Tibial artery (tissue), 4 donors: ENCODE data around the gene ZC3H14.

Experiments
- DNase-seq, 2 donors: peaks; one replicate each; pipeline ENCODE4 v3.0.0-alpha.2; 2019
- H3K27ac ChIP-seq, 2 donors: fragments of 200-600 bp; sonication (generic) in 1 of 2; 1 replicate in 1 of 2; 2 replicates in 1 of 2; pipeline ENCODE4 v1.5.1; 2018 to 2019; ENCODE audit warnings: mild to moderate bottlenecking in 1 of 2
- H3K27me3 ChIP-seq, 2 donors: fragments of 200-600 bp; sonication (generic) in 1 of 2; one replicate each; pipeline versions ENCODE4 v1.5.1 to v1.6.0; 2016 to 2019
- H3K36me3 ChIP-seq, 3 donors: fragments of 200-600 bp; sonication (generic) in 2 of 3; one replicate each; pipeline ENCODE4 v1.5.1; 2016 to 2019; ENCODE audit warnings: mild to moderate bottlenecking in 2 of 3
- H3K4me1 ChIP-seq, 4 donors: fragments of 200-600 bp; sonication (generic) in 2 of 4; 1 replicate in 3 of 4; 2 replicates in 1 of 4; pipeline ENCODE4 v1.5.1; 2016 to 2019
- H3K4me3 ChIP-seq, 2 donors: fragments of 200-600 bp; sonication (generic) in 1 of 2; 1 replicate in 1 of 2; 2 replicates in 1 of 2; pipeline ENCODE4 v1.5.1; 2018 to 2019; ENCODE audit warnings: mild to moderate bottlenecking in 2 of 2
- H3K9me3 ChIP-seq, 3 donors: fragments of 200-600 bp; sonication (generic) in 1 of 3; one replicate each; pipeline ENCODE4 v1.5.1; 2016 to 2019
- intact Hi-C: fragments of 100-400 bp; cut with DNase I; formaldehyde crosslinking; loops from one replicate; pipeline ENCODE4 v1.15.0; 2023; ENCODE audit warnings: low total_unique reads
- TF ChIP-seq, protein P1 (sequence below), 2 experiments: fragments of 200-600 bp in 1 of 2; fragments of 450-650 bp in 1 of 2; IDR thresholded peaks; one replicate each; pipeline ENCODE4 v1.5.1; 2017 to 2019; ENCODE audit warnings: antibody characterized with exemption in 2 of 2, mild to moderate bottlenecking in 1 of 2, moderate library complexity in 1 of 2

The ZC3H14 gene

DNA sequence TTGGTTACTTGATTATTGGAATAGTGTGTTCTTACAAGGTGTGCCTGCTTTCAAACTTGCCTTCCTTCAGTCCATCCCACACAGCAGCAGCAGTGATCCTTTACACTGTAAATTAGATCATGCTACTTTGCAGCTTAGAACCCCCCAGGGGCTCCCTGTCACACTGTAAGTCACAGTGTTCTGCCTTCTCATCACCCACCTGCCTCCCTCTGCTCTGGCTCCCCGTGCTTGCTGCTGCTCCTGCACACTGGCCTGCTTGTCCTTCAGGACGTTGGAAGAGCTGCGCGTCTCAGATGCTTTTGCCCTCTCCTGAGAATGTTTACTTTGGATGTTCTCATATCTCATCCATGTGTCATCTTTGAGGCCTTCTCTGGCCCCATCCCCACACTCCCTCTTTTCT is 27.3 kb downstream of the ZC3H14 start:
- H3K4me3 ChIP-seq: no peak overlapping the region
- no peaks in the 10 kb centered on the region for H3K9me3 ChIP-seq
- no peaks in the 10 kb centered on the region for H3K27me3 ChIP-seq
- TF ChIP-seq, protein P1, sequence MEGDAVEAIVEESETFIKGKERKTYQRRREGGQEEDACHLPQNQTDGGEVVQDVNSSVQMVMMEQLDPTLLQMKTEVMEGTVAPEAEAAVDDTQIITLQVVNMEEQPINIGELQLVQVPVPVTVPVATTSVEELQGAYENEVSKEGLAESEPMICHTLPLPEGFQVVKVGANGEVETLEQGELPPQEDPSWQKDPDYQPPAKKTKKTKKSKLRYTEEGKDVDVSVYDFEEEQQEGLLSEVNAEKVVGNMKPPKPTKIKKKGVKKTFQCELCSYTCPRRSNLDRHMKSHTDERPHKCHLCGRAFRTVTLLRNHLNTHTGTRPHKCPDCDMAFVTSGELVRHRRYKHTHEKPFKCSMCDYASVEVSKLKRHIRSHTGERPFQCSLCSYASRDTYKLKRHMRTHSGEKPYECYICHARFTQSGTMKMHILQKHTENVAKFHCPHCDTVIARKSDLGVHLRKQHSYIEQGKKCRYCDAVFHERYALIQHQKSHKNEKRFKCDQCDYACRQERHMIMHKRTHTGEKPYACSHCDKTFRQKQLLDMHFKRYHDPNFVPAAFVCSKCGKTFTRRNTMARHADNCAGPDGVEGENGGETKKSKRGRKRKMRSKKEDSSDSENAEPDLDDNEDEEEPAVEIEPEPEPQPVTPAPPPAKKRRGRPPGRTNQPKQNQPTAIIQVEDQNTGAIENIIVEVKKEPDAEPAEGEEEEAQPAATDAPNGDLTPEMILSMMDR (IDR thresholded peaks at IDR 0.05): no peak
- no peak overlapping the region for H3K27ac ChIP-seq
- no peaks in the 10 kb centered on the region for H3K4me1 ChIP-seq
- intact Hi-C loops: no loop called here
- peaks cover 54 to 76% (median 58%) of the 10 kb centered on the region in 3 donors for H3K36me3 ChIP-seq
- no peak for DNase-seq

DNA sequence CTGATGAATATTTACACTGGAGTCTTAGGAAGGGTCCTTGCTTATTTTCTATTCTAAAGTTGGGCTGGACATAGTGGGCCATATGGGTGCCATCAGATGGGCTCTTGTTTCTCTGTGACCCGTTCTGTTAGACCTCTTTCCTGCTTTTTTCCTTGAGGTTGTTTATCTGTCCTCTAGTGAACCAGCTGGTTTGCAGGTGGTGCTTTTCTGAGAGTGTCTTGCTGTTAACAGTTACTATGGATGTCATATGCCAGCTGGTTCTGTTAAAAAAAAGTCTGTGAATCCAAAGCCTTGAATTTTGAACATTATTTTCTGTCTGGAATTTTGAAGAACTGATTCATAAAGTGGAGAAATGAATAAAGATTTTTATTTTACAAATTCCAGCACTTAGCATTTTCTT is 29.2 kb downstream of the ZC3H14 start:
- no peaks in the 10 kb centered on the region for H3K9me3 ChIP-seq
- intact Hi-C loops: no loop called here
- H3K4me1 ChIP-seq: no peaks in the 10 kb centered on the region
- TF ChIP-seq, protein P1 (IDR thresholded peaks at IDR 0.05): no peak
- DNase-seq: no peak
- peaks cover 42 to 73% (median 59%) of the 10 kb centered on the region in 3 donors for H3K36me3 ChIP-seq
- H3K27me3 ChIP-seq: no peaks in the 10 kb centered on the region
- H3K27ac ChIP-seq: no peak overlapping the region
- H3K4me3 ChIP-seq: no peak overlapping the region

DNA sequence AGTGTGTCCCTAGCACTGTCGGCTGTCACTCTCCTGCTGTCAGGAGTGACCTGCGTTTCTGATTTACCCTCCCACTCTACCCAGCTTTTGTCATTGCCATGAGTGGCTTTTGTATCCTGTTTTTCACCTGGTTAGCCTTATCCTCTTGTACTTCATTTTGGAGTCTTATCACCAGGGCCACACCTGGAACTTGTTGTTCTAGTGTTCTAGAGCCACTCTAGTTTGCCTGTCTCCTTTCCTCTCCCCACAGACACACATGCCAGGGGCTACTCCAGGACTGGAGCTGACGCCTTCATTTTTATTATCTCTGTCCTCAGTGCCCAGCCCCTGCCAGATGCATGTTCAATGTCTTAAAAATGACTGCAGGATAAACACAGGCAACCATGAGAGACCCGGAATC is 34.2 kb downstream of the ZC3H14 start:
- H3K4me3 ChIP-seq: no peak overlapping the region
- H3K27me3 ChIP-seq: no peaks in the 10 kb centered on the region
- peaks cover 64 to 75% (median 71%) of the 10 kb centered on the region in 3 donors for H3K36me3 ChIP-seq
- TF ChIP-seq, protein P1 (IDR thresholded peaks at IDR 0.05): no peak
- no peak for DNase-seq
- H3K27ac ChIP-seq: no peak overlapping the region
- intact Hi-C loops: no loop called here
- H3K4me1 ChIP-seq: no peaks in the 10 kb centered on the region
- no peaks in the 10 kb centered on the region for H3K9me3 ChIP-seq

DNA sequence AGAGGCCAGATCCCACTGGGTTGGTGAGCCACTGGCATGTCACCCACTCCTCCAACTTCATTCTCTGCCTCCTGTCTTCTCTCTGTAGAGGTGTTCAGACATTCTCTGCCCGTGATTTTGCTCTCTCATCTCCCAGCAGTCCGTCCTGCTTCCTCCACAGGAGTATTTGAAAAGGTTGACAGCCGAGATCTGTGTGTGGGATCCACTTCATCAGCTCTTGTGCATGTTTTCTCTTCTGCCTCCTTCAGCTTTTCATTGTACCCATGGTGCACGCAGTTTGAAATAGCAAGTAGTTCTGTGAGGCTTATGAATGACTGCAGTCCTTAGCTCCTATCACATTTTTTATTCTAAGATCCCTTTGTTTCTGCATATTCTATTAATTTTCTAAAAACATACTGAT is 34.8 kb downstream of the ZC3H14 start:
- TF ChIP-seq, protein P1 (IDR thresholded peaks at IDR 0.05): no peak
- intact Hi-C loops: no loop called here
- Histone ChIP-seq H3K36me3 (peaks cover 70 to 77% (median 76%) of the 10 kb centered on the region in 3 donors), H3K27ac (no peak overlapping the region), H3K4me3 (no peak overlapping the region), H3K27me3 (no peaks in the 10 kb centered on the region), H3K9me3 (no peaks in the 10 kb centered on the region), H3K4me1 (no peaks in the 10 kb centered on the region)
- DNase-seq: no peak

DNA sequence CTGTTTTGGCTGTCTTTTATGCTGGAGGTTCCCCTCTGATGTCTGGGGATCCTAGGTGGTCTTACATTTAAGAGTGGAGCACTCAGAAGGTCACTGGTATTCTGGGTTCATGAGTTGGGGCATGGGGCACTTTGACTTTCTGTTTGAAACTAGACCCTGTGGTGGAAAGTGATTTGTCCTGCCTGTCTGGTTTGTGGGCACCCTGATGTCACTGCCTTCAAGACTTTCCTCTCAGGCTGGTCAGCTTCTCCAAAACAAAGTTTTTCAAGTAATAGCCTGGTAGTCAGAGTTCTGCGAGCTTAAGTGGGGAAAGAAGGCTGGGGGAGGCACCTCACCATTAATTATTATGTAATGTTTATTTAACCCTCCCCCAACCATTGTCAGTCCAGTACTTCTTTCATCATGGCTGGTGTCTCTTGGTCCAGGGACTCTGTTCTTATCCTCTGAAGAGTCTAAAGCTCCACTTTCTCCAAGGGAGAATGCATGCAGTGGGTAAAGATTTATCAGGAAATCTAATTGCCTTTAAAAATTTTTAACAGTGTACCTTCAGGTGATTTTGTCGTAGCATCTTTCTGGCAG is 35.3 kb downstream of the ZC3H14 start:
- intact Hi-C loops: no loop called here
- Histone ChIP-seq H3K27me3 (no peaks in the 10 kb centered on the region), H3K27ac (no peak overlapping the region), H3K4me3 (no peak overlapping the region), H3K4me1 (no peaks in the 10 kb centered on the region), H3K9me3 (no peaks in the 10 kb centered on the region), H3K36me3 (peaks cover 75 to 77% (median 76%) of the 10 kb centered on the region in 3 donors)
- TF ChIP-seq, protein P1 (IDR thresholded peaks at IDR 0.05): no peak
- no peak for DNase-seq

DNA sequence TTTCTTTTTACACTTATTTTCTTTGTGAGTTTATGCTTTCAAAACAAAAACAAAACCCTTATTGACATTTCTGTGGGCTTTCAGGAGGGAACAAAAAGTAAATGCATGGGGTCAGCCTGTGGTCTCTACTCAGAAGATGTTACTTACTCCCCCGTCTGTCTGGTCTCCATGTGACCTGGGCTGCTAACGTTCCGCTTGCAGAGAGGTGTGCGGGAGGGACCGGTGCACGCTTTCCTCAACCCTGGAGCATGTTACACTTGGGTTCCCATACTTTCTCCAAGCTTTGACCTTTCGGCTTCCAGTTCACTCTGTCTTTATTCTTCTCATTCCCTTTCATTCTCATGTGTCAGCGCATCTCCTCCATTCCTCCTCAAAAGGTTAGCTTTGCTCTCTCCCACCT is 36.5 kb downstream of the ZC3H14 start:
- Histone ChIP-seq H3K4me3 (no peak overlapping the region), H3K27ac (no peak overlapping the region), H3K9me3 (no peaks in the 10 kb centered on the region), H3K27me3 (no peaks in the 10 kb centered on the region), H3K36me3 (peaks cover 78 to 86% (median 85%) of the 10 kb centered on the region in 3 donors), H3K4me1 (no peaks in the 10 kb centered on the region)
- TF ChIP-seq, protein P1 (IDR thresholded peaks at IDR 0.05): no peak
- no peak for DNase-seq
- intact Hi-C loops: no loop called here
